Ascending aorta (tissue), 2 donors: ENCODE data around the gene ARHGEF4. TPM values are rescaled to one million over a fixed set of nuclear protein-coding genes. Genes with fewer than 3 reads are reported as not detected.

ENCODE experiments used
- DNase-seq, 2 donors: peaks; one replicate each; pipeline ENCODE4 v3.0.0-alpha.2; 2019; ENCODE audit warnings: low spot score in 2 of 2
- H3K27ac ChIP-seq, 2 donors: fragments of 200-600 bp; sonication (generic); one replicate each; pipeline ENCODE4 v1.5.1; 2016 to 2017; ENCODE audit warnings: mild to moderate bottlenecking in 1 of 2
- H3K27me3 ChIP-seq: fragments of 200-600 bp; sonication (generic); one replicate; pipeline ENCODE4 v1.5.1; 2017
- H3K36me3 ChIP-seq, 2 donors: fragments of 200-600 bp; sonication (generic); one replicate each; pipeline ENCODE4 v1.5.1; 2016
- H3K4me1 ChIP-seq, 2 donors: fragments of 200-600 bp; sonication (generic); one replicate each; pipeline ENCODE4 v1.5.1; 2016 to 2017; ENCODE audit warnings: mild to moderate bottlenecking in 1 of 2
- H3K4me3 ChIP-seq, 2 donors: fragments of 200-600 bp; sonication (generic); one replicate each; pipeline ENCODE4 v1.5.1; 2016 to 2017; ENCODE audit warnings: mild to moderate bottlenecking in 1 of 2
- H3K9me3 ChIP-seq, 2 donors: fragments of 200-600 bp; sonication (generic); one replicate each; pipeline ENCODE4 v1.5.1; 2016
- intact Hi-C: fragments of 100-400 bp; cut with DNase I; formaldehyde crosslinking; loops from one replicate; pipeline ENCODE4 v1.15.1; 2023
- total RNA-seq: library from RNA; depleted of rRNA; stranded (reverse); fragments of >200 nt; gene quantifications from one replicate; pipeline ENCODE4 v1.1.0, GENCODE V29; 2016
- TF ChIP-seq, protein P1 (sequence below), 3 experiments: fragments of 200-600 bp in 2 of 3; fragments of 450-650 bp in 1 of 3; sonication (generic) in 2 of 3; IDR thresholded peaks; one replicate each; pipeline ENCODE4 v1.5.1; 2016 to 2019; ENCODE audit warnings: antibody characterized with exemption in 3 of 3, mild to moderate bottlenecking in 1 of 3, moderate library complexity in 1 of 3

ARHGEF4 gene
- total RNA-seq, 1 donor from 2014 or later, result 9.6 TPM

DNA sequence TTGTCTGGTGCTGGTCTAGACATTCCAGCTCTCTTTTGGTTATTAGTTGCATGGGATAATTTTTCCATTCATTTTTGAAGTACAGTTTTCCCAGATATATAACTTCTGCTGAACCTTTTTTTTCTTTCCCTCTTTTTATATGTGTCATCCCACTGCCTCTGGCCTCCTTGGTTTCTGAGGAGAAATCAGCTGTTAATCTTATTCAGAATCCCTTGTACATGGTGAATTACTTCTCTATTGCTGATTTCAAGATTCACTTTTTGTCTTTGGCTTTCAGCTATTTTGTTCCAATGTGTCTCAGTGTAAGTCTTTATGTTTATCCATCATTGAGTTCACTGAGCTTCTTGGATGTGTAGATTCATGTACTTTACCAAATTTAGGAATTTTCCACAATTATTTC, 99.7 kb downstream of the ARHGEF4 start:
- intact Hi-C loops, result no loop called here
- H3K4me3 ChIP-seq, result no peak overlapping the region
- no peaks in the 10 kb centered on the region for H3K27me3 ChIP-seq
- no peaks in the 10 kb centered on the region for H3K4me1 ChIP-seq
- no peak overlapping the region for H3K27ac ChIP-seq
- TF ChIP-seq, protein P1, sequence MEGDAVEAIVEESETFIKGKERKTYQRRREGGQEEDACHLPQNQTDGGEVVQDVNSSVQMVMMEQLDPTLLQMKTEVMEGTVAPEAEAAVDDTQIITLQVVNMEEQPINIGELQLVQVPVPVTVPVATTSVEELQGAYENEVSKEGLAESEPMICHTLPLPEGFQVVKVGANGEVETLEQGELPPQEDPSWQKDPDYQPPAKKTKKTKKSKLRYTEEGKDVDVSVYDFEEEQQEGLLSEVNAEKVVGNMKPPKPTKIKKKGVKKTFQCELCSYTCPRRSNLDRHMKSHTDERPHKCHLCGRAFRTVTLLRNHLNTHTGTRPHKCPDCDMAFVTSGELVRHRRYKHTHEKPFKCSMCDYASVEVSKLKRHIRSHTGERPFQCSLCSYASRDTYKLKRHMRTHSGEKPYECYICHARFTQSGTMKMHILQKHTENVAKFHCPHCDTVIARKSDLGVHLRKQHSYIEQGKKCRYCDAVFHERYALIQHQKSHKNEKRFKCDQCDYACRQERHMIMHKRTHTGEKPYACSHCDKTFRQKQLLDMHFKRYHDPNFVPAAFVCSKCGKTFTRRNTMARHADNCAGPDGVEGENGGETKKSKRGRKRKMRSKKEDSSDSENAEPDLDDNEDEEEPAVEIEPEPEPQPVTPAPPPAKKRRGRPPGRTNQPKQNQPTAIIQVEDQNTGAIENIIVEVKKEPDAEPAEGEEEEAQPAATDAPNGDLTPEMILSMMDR (IDR thresholded peaks at IDR 0.05), result no peak
- no peaks in the 10 kb centered on the region for H3K36me3 ChIP-seq
- H3K9me3 ChIP-seq, result no peaks in the 10 kb centered on the region
- DNase-seq, result no peak

DNA sequence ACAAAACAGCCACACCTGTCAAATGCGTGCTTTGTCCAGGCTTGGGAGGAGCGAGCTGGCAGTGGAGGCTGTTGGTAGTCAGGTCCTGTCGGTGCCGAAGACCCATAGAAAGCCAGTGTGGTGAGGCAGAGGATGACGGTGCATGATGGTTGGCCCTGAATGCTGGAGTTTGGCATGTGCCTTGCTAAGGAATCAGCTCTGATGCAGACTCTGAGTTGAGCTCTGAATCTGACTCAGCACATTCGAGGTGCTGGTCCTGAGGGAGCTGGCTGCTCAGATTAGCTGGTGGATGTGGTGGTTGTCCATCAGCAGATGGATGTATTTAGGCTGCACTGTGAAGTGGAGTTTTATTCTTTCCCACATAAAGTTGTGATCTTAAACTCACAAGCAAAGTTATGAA, 111.3 kb downstream of the ARHGEF4 start:
- no peaks in the 10 kb centered on the region for H3K27me3 ChIP-seq
- intact Hi-C loops, result no loop called here
- TF ChIP-seq, protein P1 (IDR thresholded peaks at IDR 0.05), result no peak
- peaks cover 0 to 8% of the 10 kb centered on the region in 2 donors for H3K9me3 ChIP-seq
- H3K4me1 ChIP-seq, result no peaks in the 10 kb centered on the region
- no peak overlapping the region for H3K4me3 ChIP-seq
- no peak overlapping the region for H3K27ac ChIP-seq
- DNase-seq, result no peak
- H3K36me3 ChIP-seq, result no peaks in the 10 kb centered on the region

DNA sequence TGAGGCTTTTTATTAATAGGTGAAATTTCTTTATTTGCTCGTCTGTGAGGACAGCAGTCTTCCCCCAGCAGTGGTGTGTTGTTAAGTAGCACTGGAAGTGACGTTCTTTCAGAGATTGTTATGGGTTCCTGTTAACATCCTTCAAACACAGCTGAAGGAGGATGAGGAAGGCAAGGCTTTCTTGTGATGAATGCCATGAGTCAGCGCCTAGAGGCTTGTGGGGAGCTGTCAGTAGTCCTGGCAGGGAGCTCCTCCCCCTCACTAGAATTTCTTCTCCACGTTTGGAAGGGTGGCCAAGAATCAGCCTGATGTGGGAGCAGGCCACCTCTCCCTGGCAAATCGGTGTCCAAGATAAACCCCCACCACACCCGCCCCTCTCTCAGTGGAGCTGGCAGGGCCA, 113.2 kb downstream of the ARHGEF4 start:
- peaks cover 0 to 11% of the 10 kb centered on the region in 2 donors for H3K9me3 ChIP-seq
- no peak overlapping the region for H3K4me3 ChIP-seq
- TF ChIP-seq, protein P1 (IDR thresholded peaks at IDR 0.05), result no peak
- intact Hi-C loops, result no loop called here
- no peaks in the 10 kb centered on the region for H3K4me1 ChIP-seq
- no peak overlapping the region for H3K27ac ChIP-seq
- H3K36me3 ChIP-seq, result no peaks in the 10 kb centered on the region
- no peaks in the 10 kb centered on the region for H3K27me3 ChIP-seq
- no peak for DNase-seq

DNA sequence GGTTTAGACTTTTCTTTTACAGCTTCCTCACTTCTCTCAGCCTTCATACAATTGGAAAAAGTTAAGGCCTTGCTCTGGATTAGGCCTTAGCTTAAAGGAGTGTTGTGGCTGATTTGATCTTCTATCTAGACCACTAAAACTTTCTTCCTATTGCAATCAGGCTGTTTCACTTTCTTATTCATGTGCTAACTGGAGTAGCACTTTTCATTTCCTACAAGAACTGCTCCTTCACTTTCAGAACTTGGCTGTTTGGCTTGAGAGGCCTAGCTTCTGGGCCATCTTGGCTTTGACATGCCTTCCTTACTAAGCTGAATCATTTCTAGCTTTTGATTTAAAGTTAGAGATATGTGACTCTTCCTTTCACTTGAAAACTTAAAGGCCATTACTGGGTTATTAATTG, 114.3 kb downstream of the ARHGEF4 start:
- no peaks in the 10 kb centered on the region for H3K4me1 ChIP-seq
- no peak overlapping the region for H3K4me3 ChIP-seq
- H3K27ac ChIP-seq, result no peak overlapping the region
- intact Hi-C loops, result no loop called here
- no peak for DNase-seq
- H3K27me3 ChIP-seq, result no peaks in the 10 kb centered on the region
- TF ChIP-seq, protein P1 (IDR thresholded peaks at IDR 0.05), result no peak
- H3K9me3 ChIP-seq, result peaks cover 0 to 13% of the 10 kb centered on the region in 2 donors
- no peaks in the 10 kb centered on the region for H3K36me3 ChIP-seq

DNA sequence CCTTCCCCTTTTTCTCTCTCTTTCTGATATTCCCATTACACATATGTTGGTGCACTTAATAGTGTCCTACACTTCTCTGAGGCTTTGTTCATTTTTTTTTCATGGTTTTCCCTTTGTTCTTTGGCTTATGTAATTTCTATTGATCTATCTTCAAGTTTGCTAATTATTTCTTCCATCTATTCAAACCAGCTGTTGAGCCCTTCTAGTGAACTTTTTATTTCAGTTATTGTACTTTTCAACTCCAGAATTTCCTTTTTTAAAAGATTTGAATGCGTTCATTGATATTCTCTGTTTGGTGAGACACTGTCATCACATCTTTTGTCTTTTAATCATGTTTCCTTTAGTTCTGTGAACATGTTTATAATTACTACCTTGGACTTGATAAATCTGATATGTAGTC, 118.2 kb downstream of the ARHGEF4 start:
- Histone ChIP-seq H3K9me3 (peaks cover 0 to 13% of the 10 kb centered on the region in 2 donors), H3K36me3 (no peaks in the 10 kb centered on the region), H3K27ac (no peak overlapping the region), H3K27me3 (no peaks in the 10 kb centered on the region), H3K4me1 (no peaks in the 10 kb centered on the region), H3K4me3 (no peak overlapping the region)
- TF ChIP-seq, protein P1 (IDR thresholded peaks at IDR 0.05), result no peak
- intact Hi-C loops, result no loop called here
- DNase-seq, result no peak

DNA sequence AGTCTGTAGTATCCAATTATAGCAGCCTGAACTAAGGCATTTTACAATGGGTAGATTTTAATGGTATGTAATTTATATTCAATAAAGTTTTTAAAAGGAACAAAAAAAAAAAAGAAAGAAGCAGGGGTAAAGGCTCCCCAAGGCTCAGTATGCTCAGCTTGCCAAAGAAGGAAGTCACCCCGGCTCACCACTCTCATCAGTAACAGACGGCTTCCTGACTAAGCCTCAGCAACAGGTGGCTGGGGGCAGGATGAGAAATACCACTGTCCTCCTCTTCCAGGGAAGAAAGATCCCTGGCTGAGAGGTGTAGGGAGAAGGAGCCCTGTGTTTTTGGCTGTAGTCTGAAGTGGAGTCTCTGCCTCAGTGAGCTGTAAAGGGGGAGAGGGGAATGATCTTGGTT, 121.2 kb downstream of the ARHGEF4 start:
- no peak overlapping the region for H3K27ac ChIP-seq
- DNase-seq, result no peak
- H3K9me3 ChIP-seq, result peaks cover 0 to 13% of the 10 kb centered on the region in 2 donors
- intact Hi-C loops, result no loop called here
- TF ChIP-seq, protein P1 (IDR thresholded peaks at IDR 0.05), result no peak
- H3K4me3 ChIP-seq, result no peak overlapping the region
- H3K36me3 ChIP-seq, result no peaks in the 10 kb centered on the region
- H3K4me1 ChIP-seq, result no peaks in the 10 kb centered on the region
- no peaks in the 10 kb centered on the region for H3K27me3 ChIP-seq
